D341Med (cell line): ENCODE results near the gene OR51M1.

ENCODE experiments used
- DNase-seq: peaks from one replicate; pipeline ENCODE4 v3.0.0; 2012; ENCODE audit warnings: low spot score

Gene OR51M1

GRCh38 chr11:5390210-5390609, 6.6 kb downstream of the OR51M1 start:
- DNase-seq = no peak

GRCh38 chr11:5394091-5394490, 10.5 kb downstream of the OR51M1 start:
- DNase-seq = no peak

- no peak for DNase-seq
These were observed 15.3 kb downstream of the OR51M1 start for GRCh38 chr11:5398936-5399335.

- DNase-seq = no peak
These were observed 21.6 kb downstream of the OR51M1 start for GRCh38 chr11:5405173-5405572.

GRCh38 chr11:5420993-5421392, 37.4 kb downstream of the OR51M1 start:
- no peak for DNase-seq

GRCh38 chr11:5421811-5422210, 38.2 kb downstream of the OR51M1 start, which contains the start of gene OR51Q1:
OR51Q1 (plus strand) TSS chr11:5422111; CDS start chr11:5422201, 90 bp downstream.
- DNase-seq = no peak

- no peak for DNase-seq
These were observed 39.5 kb downstream of the OR51M1 start for GRCh38 chr11:5423131-5423530.

GRCh38 chr11:5441414-5441813, 57.8 kb downstream of the OR51M1 start, which contains the start of gene OR51I1:
OR51I1 (minus strand) TSS chr11:5441514; CDS start chr11:5441514, 0 bp downstream.
- no peak for DNase-seq
